H9 (cell line): ENCODE results near the gene SP140L. TPM values are rescaled to one million over a fixed set of nuclear protein-coding genes. Genes with fewer than 3 reads are reported as not detected.

Experiments
- DNase-seq: peaks from one replicate; pipeline ENCODE4 v3.0.0-alpha.2; 2017
- H2AFZ ChIP-seq: one replicate; pipeline ENCODE4 v1.6.1; 2013; ENCODE audit warnings: mild to moderate bottlenecking, low read length, control low read depth, moderate library complexity
- H2AK5ac ChIP-seq: 2 replicates; pipeline ENCODE4 v1.6.1; 2013; ENCODE audit warnings: low read length, control low read depth, mixed read lengths; ENCODE audit not compliant: insufficient read length
- H2BK120ac ChIP-seq: one replicate; pipeline ENCODE4 v1.6.1; 2013; ENCODE audit warnings: low read depth, mild to moderate bottlenecking, low read length, control low read depth, inconsistent platforms; ENCODE audit not compliant: poor library complexity, severe bottlenecking
- H2BK12ac ChIP-seq: 2 replicates; pipeline ENCODE4 v1.6.1; 2013; ENCODE audit warnings: low read length, control low read depth, mixed read lengths, low read depth; ENCODE audit not compliant: insufficient read length
- H2BK15ac ChIP-seq: 2 replicates; pipeline ENCODE4 v1.6.1; 2013; ENCODE audit warnings: low read depth, low read length, control low read depth
- H2BK20ac ChIP-seq: one replicate; pipeline ENCODE4 v1.6.1; 2013; ENCODE audit warnings: low read depth, mild to moderate bottlenecking, low read length, control low read depth, inconsistent platforms; ENCODE audit not compliant: poor library complexity, severe bottlenecking
- H2BK5ac ChIP-seq: 2 replicates; pipeline ENCODE4 v1.6.1; 2013; ENCODE audit warnings: low read length, control low read depth, mixed read lengths; ENCODE audit not compliant: insufficient read length
- H3K14ac ChIP-seq: 2 replicates; pipeline ENCODE4 v1.6.1; 2013; ENCODE audit warnings: low read length, control low read depth; ENCODE audit not compliant: insufficient read depth
- H3K18ac ChIP-seq: 2 replicates; pipeline ENCODE4 v1.6.1; 2013; ENCODE audit warnings: low read depth, mild to moderate bottlenecking, mixed read lengths, low read length, control low read depth; ENCODE audit not compliant: insufficient read length
- H3K23ac ChIP-seq: 2 replicates; pipeline ENCODE4 v1.6.1; 2013; ENCODE audit warnings: low read length, control low read depth, mixed read lengths, low read depth; ENCODE audit not compliant: insufficient read length
- H3K23me2 ChIP-seq: 2 replicates; pipeline ENCODE4 v1.6.1; 2013; ENCODE audit warnings: low read depth, mild to moderate bottlenecking, mixed read lengths, low read length, control low read depth; ENCODE audit not compliant: insufficient read length, poor library complexity, severe bottlenecking
- H3K27ac ChIP-seq: 2 replicates; pipeline ENCODE4 v1.5.1; 2013; ENCODE audit warnings: low read length, control low read depth, mixed read lengths, low read depth; ENCODE audit not compliant: insufficient read length
- H3K27me3 ChIP-seq: 2 replicates; pipeline ENCODE4 v1.6.1; 2013; ENCODE audit warnings: low read length, control low read depth, inconsistent platforms; ENCODE audit not compliant: insufficient read depth
- H3K4ac ChIP-seq: 2 replicates; pipeline ENCODE4 v1.6.1; 2013; ENCODE audit warnings: low read depth, mild to moderate bottlenecking, control low read depth, inconsistent platforms, low read length, moderate library complexity
- H3K4me1 ChIP-seq: 2 replicates; pipeline ENCODE4 v1.6.1; 2013; ENCODE audit warnings: low read length, control low read depth, inconsistent platforms; ENCODE audit not compliant: insufficient read depth
- H3K4me2 ChIP-seq: 2 replicates; pipeline ENCODE4 v1.6.1; 2013; ENCODE audit warnings: low read length, control low read depth, mixed read lengths; ENCODE audit not compliant: insufficient read length, insufficient read depth
- H3K56ac ChIP-seq: 2 replicates; pipeline ENCODE4 v1.6.1; 2013; ENCODE audit warnings: low read depth, mild to moderate bottlenecking, mixed read lengths, low read length, control low read depth; ENCODE audit not compliant: insufficient read length
- H3K79me1 ChIP-seq: 2 replicates; pipeline ENCODE4 v1.6.1; 2013; ENCODE audit warnings: low read depth, mild to moderate bottlenecking, moderate library complexity, low read length, control low read depth, inconsistent platforms; ENCODE audit not compliant: insufficient read depth, poor library complexity, severe bottlenecking
- H3K79me2 ChIP-seq: 2 replicates; pipeline ENCODE4 v1.6.1; 2013; ENCODE audit warnings: low read length, control low read depth, inconsistent platforms; ENCODE audit not compliant: insufficient read depth
- H3K9ac ChIP-seq: 2 replicates; pipeline ENCODE4 v1.6.1; 2013; ENCODE audit warnings: low read length, control low read depth, mixed read lengths; ENCODE audit not compliant: insufficient read length; ENCODE audit errors: extremely low read depth
- H3K9me3 ChIP-seq: one replicate; pipeline ENCODE4 v1.6.1; 2013; ENCODE audit warnings: low read depth, low read length, inconsistent platforms; ENCODE audit not compliant: control insufficient read depth
- H3T11ph ChIP-seq: one replicate; pipeline ENCODE4 v1.6.1; 2013; ENCODE audit warnings: mild to moderate bottlenecking, low read length, control low read depth, inconsistent platforms
- H4K20me1 ChIP-seq: one replicate; pipeline ENCODE4 v1.6.1; 2013; ENCODE audit not compliant: control insufficient read depth, insufficient read length, insufficient read depth
- H4K5ac ChIP-seq: 2 replicates; pipeline ENCODE4 v1.6.1; 2013; ENCODE audit warnings: low read depth, mild to moderate bottlenecking, mixed read lengths, low read length, control low read depth; ENCODE audit not compliant: insufficient read length
- H4K8ac ChIP-seq: replicated peaks from 2 replicates; pipeline ENCODE4 v1.6.1; 2013; ENCODE audit warnings: low read length, control low read depth, mixed read lengths, low read depth; ENCODE audit not compliant: insufficient read length
- H4K91ac ChIP-seq: 2 replicates; pipeline ENCODE4 v1.6.1; 2013; ENCODE audit warnings: low read depth, mild to moderate bottlenecking, moderate library complexity, mixed read lengths, low read length, control low read depth; ENCODE audit not compliant: insufficient read length
- H3K27ac Mint-ChIP-seq, 3 experiments: 2 replicates in 2 of 3; 3 replicates in 1 of 3; pipeline ENCODE4 v1.8.0; 2020 to 2021; ENCODE audit warnings: mixed read lengths in 3 of 3, mild to moderate bottlenecking in 1 of 3, moderate library complexity in 1 of 3
- H3K27me3 Mint-ChIP-seq: 2 replicates; pipeline ENCODE4 v1.8.0; 2021; ENCODE audit warnings: low read depth, mild to moderate bottlenecking, moderate library complexity, mixed read lengths
- H3K36me3 Mint-ChIP-seq, 3 experiments: 2 replicates in 2 of 3; 3 replicates in 1 of 3; pipeline ENCODE4 v1.8.0; 2020 to 2021; ENCODE audit warnings: low read depth in 3 of 3, mixed read lengths in 3 of 3; ENCODE audit not compliant: insufficient read depth in 1 of 3
- H3K4me1 Mint-ChIP-seq, 2 experiments: 2 replicates each; pipeline ENCODE4 v1.8.0; 2020; ENCODE audit warnings: mixed read lengths in 2 of 2
- H3K4me3 Mint-ChIP-seq, 2 experiments: 2 replicates in 1 of 2; 3 replicates in 1 of 2; pipeline ENCODE4 v1.8.0; 2020 to 2021; ENCODE audit warnings: mild to moderate bottlenecking in 2 of 2, mixed read lengths in 2 of 2, moderate library complexity in 1 of 2
- H3K9me3 Mint-ChIP-seq, 2 experiments: 2 replicates in 1 of 2; 3 replicates in 1 of 2; pipeline ENCODE4 v1.8.0; 2020; ENCODE audit warnings: mild to moderate bottlenecking in 2 of 2, mixed read lengths in 2 of 2, moderate library complexity in 1 of 2
- CTCF ChIP-seq: fragments of 200-600 bp; sonication (generic); conservative IDR thresholded peaks from 3 replicates; pipeline ENCODE4 v1.8.0; 2021; ENCODE audit warnings: antibody characterized with exemption, mild to moderate bottlenecking
- WGBS: extraction: QIAGEN DNeasy Blood & Tissue Kit; methylation state at CpG from one replicate; pipeline ENCODE4 v1.1.7; 2013; ENCODE audit warnings: missing lambda C conversion rate, low lambda C conversion rate, mixed read lengths; ENCODE audit not compliant: insufficient read length; ENCODE audit errors: extremely low coverage; 5-methylcytosine and 5-hydroxymethylcytosine counted together
- total RNA-seq: library from RNA; stranded (reverse); gene quantifications from 2 replicates; pipeline ENCODE4 v1.2.1, GENCODE V29; 2021

The SP140L gene
- total RNA-seq, 1 experiment from 2014 or later: 1.3 TPM

GRCh38 chr2:230434677-230435324, 107.8 kb downstream of the SP140L start:
- Histone ChIP-seq H3K23me2 (no peaks in the 10 kb centered on the region), H2BK20ac (no peak overlapping the region), H2AK5ac (no peak overlapping the region), H3K4ac (no peak overlapping the region), H3K9ac (no peak overlapping the region), H3K27ac (no peak overlapping the region), H4K91ac (no peak overlapping the region), H3K18ac (no peak overlapping the region), H3K79me1 (no peaks in the 10 kb centered on the region), H3K4me2 (no peak overlapping the region), H3K14ac (no peak overlapping the region), H3K56ac (no peak overlapping the region), H2BK15ac (no peak overlapping the region), H3K23ac (no peak overlapping the region), H3T11ph (no peak overlapping the region), H4K20me1 (no peaks in the 10 kb centered on the region), H3K79me2 (no peaks in the 10 kb centered on the region), H3K4me1 (no peaks in the 10 kb centered on the region), H2BK5ac (no peak overlapping the region), H3K9me3 (no peaks in the 10 kb centered on the region), H4K5ac (no peak overlapping the region), H2AFZ (no peak overlapping the region), H2BK12ac (no peak overlapping the region), H4K8ac (no peak overlapping the region), H3K27me3 (no peaks in the 10 kb centered on the region), H2BK120ac (no peak overlapping the region)
- Mint-ChIP-seq H3K4me1 (peaks cover 0 to 3% of the 10 kb centered on the region in 2 experiments; a peak in 2 of 4 replicates), H3K27me3 (no peaks in the 10 kb centered on the region; the same call in 1 of the 2 replicates), H3K36me3 (peaks cover 0 to 1% (median 0%) of the 10 kb centered on the region in 3 experiments; a peak in 1 of 7 replicates), H3K27ac (no peak overlapping the region; a peak in 1 of 7 replicates), H3K4me3 (no peak overlapping the region), H3K9me3 (peaks cover 10 to 11% of the 10 kb centered on the region in 2 experiments)
- no CpG with 5 or more reads among the region's 4 CpGs for WGBS
- no peak for TF ChIP-seq CTCF
- DNase-seq: no peak
